GM12872 (cell line): ENCODE results near the gene FSTL3.

ENCODE experiments used
- TF ChIP-seq, protein P1 (sequence below): IDR thresholded peaks from 3 replicates; pipeline ENCODE4 v1.5.1; 2011; ENCODE audit warnings: low read depth, mild to moderate bottlenecking, low read length, moderate library complexity; ENCODE audit not compliant: insufficient read depth

FSTL3 gene

DNA sequence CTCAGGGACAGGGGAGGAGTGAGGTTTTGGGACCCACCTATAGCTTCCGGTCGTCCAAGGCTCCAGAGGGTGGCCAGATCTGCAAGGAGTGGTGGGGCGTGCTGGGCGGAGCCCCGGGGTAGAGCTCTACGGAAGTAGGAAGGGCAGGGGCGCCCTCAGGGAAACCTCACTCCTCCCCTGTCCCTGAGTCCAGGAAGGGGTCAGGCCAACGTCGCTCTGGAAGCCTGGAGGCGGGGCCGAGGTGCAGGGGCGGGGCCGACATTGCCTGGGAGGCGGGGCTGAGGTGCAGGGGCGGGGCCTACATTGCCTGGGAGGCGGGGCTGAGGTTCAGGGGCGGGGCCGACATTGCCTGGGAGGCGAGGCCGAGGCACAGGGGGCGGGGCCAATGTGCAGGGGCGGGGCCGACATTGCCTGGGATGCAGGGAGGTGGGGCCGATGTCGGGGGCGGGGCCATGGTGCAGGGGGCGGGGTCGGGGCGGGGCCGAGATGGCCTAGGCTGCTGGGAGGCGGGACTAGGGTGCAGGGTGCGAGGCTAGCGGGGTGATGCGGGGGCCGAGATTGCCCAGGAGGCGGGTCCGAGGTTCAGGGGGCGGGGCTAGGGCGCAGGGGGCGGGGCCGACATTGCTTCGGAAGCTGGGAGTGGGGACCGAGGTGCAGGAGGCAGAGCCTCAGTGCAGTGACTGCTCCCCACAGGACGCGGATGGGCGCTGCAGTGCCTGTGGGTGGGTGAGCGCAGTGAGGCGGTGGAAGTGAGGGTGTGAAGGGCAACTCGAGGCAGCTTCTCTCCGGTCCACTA lies 27.7 kb downstream of the FSTL3 start:
- TF ChIP-seq, protein P1, sequence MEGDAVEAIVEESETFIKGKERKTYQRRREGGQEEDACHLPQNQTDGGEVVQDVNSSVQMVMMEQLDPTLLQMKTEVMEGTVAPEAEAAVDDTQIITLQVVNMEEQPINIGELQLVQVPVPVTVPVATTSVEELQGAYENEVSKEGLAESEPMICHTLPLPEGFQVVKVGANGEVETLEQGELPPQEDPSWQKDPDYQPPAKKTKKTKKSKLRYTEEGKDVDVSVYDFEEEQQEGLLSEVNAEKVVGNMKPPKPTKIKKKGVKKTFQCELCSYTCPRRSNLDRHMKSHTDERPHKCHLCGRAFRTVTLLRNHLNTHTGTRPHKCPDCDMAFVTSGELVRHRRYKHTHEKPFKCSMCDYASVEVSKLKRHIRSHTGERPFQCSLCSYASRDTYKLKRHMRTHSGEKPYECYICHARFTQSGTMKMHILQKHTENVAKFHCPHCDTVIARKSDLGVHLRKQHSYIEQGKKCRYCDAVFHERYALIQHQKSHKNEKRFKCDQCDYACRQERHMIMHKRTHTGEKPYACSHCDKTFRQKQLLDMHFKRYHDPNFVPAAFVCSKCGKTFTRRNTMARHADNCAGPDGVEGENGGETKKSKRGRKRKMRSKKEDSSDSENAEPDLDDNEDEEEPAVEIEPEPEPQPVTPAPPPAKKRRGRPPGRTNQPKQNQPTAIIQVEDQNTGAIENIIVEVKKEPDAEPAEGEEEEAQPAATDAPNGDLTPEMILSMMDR = no peak

DNA sequence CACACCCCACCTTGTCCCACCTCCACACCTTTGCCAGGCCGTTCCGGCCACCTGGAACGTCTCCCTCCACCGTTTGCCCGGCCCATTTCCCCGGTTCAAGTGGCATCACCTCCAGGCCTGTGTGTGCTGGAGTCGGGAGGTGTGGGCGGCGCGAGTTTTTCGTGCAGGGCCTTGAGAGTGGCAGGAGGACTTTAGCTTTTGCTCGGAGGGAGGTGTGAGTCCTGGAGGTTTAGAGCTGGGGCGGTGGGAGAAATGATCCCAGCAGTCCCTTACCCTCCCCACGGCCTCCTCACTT lies 28.2 kb downstream of the FSTL3 start:
- TF ChIP-seq, protein P1 = no peak

DNA sequence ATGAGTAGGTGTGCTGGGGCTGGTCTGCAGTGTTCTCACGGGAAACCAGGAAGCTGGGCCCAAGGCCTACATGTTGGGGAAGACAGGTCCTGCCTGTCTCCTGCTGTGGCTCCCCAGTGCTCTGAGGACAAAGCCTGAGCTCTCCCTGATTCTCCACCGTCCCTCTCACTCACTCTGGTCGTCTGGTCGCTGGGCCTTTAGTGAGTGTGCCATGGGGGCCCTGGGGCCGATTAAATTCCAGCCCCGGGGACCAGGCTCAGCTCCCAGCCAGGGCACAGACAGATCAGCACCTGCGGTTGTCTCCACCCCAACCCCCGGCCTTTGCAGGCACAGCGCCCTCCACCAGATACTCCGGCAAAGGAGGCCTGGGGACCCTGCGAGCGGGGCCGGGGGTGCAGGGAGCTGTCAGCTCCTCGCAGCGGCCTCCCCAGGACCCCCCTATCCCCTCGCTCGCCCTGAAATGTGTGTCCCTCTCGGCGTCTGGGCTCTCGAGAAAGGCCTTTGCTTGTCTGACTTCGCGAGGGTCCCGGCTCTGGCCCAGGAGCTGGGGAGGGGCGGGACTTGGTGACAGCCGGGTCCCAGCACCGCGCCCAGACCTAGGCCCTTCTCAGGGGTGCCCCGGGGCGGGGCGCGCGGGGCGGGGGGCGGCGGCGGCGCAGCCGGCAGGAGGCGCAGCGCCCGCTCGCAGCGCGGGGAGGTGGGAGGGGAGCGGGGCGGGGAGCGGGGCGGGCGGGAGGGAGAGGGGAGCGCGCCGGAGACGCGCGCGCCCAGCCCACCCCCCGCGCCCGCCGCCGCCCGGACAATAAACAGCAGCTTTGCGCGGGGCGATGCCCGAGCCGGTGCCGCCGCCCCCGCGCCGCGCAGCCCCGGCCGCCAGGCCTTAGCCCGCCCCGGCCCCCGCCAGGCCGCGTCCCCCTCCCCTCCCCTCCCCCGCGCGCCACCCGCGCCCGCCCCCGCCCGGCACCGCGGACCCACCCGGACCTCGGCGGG lies 32.3 kb downstream of the FSTL3 start, which contains the start of gene PALM:
Gene PALM, plus strand, starts transcription at position 782 of the 990 bp plus-strand sequence. CDS start 212 bp downstream, outside the sequence.
- TF ChIP-seq, protein P1 = no peak

DNA sequence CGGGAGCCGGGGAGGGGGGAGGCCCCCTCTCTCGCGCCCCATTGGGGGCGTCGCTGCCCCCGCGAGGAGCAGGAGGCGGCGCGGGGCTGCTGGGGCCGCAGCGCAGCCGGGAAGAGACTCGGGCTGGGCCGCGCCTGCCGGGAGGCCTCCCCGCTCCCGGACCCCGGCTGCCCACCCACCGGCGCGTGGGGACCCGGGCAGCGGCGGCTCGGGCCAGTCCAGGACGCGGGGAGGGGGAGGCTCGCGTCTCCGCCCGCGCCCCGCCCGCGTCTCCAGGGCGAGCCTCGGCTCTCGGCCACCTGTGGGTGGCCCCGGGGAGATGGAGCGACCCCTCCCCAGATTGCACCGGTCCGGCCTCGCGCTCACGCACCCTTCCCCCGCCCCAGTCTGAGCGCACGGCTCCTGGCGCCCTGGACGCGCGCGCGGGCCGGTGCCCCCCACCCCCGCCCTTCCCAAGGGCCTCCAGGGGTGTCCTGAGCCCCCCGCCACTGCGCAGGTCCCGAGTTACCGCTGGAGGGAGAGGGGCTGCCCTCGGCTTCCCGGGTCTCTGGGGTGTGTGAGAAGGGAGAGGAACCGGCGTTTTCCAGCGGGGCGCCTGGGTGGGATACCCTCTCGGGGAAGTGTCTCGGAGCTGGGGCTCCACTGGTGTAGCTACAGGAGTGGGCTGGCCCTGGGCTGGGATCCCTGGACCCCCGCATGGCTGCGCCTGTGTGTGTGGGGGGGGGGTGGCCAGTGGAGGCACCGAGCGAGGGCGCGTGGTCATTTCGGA lies 33.2 kb downstream of the FSTL3 start:
- TF ChIP-seq, protein P1 = no peak

DNA sequence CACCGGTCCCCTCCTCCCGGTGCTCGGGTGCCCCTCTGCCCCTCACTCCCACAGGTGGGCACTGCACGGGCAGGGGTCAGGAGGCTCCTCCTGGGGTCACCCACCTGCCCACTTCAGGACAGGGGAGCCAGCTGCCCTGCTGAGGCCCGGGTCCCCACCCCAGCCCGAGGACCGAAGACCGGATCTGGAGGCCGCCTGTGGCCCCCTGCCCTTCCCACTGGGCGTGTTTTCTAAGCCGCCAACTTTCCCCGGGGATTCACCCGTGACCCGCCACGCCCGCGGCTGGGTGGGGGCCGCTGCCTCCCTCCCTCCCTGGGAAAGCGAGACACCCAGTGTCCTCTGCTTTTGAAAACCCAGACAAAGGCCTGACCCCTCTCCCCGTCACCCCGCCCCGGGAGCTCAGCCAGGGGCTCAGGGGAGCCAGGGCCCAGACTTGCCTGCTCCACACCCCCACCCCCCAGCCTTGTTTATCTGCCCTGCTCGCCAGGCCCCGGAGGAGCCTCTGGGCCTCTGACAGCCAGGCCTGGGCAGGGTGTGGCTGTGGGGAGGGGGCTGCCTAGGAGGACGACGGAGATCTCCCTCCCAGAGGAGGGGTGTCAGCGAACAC lies 33.9 kb downstream of the FSTL3 start:
- TF ChIP-seq, protein P1 = no peak

DNA sequence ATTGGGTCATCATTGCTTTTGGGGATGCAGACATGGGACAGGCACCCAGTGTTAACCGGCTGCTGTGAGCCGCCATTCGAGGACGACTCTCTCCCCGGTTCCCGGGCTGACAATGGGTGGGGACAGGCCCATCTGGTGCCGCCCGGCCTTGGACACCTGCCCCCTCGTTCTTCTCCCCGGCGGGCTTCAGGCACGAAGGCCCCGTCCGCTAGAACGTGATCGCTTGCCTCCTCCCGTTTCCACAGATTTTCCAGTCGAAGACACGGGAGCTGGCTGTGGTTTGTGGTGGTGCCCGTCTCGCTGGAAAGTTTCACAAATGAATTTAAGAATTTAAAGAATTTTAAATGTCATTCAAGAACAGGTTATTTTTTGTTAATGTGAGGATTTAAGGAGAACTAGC lies 34.6 kb downstream of the FSTL3 start:
- TF ChIP-seq, protein P1 = no peak
